ENCODE data around the gene RASL11A.
A peak's percentile ranks its signal among the peaks of the same experiment; 100 is the strongest.
"Not testable (repeated sequence)": the region's sequence is repeated elsewhere in the genome, so short reads cannot be mapped to it uniquely, and the experiment has no call there.

Gene RASL11A, protein sequence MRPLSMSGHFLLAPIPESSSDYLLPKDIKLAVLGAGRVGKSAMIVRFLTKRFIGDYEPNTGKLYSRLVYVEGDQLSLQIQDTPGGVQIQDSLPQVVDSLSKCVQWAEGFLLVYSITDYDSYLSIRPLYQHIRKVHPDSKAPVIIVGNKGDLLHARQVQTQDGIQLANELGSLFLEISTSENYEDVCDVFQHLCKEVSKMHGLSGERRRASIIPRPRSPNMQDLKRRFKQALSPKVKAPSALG

DNA sequence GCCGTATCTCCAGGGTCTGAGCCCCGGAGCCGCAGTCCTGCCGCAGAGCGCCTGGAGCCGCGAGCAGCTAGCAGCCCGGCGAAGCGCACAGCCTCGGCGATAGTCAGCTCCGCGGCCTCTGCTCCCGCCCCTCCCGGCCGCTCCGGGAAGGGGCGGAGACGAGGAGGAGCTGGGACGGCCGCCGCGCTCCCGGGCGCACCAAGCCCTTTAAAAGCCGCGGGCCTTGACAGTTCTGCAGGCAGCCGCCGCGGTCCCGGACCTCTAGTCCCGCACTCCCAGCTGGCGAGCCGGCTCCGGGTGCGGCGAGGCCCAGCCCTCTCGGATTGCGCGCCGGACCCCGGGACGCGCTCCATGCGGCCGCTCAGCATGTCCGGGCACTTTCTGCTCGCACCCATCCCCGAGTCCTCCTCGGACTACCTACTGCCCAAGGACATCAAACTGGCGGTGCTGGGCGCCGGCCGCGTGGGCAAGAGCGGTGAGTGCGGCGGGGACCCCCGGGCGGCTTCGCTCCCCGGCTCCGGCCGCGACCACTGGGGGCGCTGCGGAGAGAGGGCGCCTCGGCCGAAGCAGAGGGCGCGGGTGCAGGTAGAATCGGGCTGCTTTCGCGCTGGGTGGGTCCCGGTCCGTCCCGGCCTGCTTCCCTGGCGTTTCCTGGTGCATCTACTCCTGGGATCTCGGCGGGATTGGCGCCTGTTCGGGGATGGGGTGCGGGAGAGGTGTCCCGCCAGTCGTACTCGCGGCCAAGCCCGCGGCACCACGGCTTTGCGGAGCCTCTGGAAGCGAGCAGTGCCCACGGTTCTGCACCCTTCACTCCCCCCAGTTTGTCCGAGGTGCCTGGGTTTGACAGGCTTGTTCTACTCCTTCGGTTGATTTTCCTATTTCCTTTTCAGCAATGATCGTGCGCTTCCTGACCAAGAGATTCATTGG is at the start of gene RASL11A:
TSS of gene RASL11A (plus strand) at position 237 of the 927 bp plus-strand sequence. CDS start at position 352, 115 bp downstream.
- peak; percentile 94 for DNase-seq (ENCODE audit: low read depth)

DNA sequence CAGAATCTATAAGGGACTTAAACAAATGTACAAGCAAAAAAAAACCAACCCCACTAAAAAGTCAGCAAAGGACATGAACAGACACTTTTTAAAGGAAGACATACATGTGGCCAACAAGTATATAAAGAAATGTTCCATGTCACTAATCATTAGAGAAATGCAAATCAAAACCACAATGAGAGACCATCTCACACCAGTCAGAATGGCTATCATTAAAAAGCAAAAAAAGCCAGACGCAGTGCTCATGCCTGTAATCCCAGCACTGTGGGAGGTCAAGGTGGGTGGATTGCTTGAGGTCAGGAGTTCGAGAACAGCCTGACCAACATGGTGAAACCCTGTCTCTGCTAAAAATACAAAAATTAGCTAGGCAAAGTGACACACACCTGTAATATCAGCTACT is 48.5 kb upstream of the RASL11A start:
- not testable (repeated sequence) for DNase-seq (ENCODE audit: low read depth)

DNA sequence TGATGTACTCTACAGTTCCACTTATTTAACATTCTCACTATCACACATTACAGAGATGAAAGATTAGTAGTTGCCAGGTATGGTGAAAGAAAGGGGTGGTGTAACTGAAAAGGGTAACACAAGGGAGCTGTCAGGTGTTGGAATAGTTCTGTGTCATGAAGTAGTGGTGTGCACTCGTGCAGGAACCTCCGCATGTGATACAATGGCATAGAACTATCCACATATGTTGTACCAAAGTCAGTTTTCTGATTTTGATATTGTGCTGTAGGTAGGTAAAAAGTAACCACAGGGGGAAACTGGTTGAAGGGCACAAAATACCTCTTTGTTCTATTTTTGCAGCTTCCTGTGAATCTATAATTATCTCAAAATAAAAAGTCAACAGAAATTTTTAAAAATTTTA is 43.6 kb upstream of the RASL11A start:
- DNase-seq (ENCODE audit: low read depth): no peak

DNA sequence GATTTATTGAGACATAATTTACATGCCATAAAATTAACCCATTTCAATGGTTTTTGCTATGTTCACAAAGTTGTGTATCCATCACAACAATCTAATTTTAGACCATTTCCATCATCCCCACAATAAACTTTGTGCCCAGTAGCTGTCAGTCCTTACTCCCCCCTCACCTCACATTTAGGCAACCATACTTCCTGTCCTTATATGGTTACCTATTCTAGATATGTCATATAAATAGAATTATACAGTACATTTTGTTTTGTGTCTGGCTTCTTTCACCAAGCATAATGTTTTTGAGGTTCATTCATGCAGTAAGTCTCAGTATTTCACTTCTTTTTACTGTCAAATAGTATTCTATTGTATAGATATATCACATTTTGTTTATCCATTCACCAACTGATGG is 42.5 kb upstream of the RASL11A start:
- DNase-seq (ENCODE audit: low read depth): no peak

DNA sequence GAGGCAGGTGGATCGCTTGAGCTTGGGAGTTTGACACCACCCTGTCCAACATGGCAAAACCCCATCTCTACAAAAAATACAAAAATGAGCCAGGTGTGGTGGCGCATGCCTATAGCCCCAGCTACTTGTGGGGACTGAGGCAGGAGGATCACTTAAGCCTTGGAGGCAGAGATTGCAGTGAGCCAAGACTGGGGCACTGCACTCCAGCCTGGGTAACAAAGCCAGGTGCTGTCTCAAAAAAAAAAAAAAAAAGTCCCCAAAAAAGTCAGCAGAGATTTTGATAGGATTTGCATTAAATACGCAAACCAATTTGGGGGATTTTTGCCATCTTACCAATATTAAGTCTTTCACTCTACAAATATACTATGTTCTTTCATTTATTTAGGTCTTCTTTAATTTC is 41.0 kb upstream of the RASL11A start:
- no peak for DNase-seq (ENCODE audit: low read depth)

DNA sequence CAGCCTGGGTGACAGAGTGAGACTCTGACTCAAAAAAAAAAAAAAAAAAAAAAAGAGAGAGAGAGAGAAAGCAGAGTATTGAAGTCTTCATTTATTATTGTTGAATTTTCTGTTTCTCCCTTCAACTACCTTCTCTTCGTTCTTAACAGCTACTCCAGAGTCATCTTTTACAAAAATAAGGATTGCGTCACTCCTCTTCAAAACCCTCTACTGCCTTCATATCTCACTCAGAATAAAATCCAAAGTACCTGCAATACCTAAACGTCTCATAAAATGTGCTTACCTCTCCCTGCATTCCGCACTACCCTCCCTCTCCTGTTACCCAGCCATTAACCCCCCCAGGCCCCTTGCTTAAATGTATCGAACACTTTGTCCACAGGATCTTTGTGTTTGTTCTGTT is 36.7 kb upstream of the RASL11A start:
- DNase-seq (ENCODE audit: low read depth): no peak

DNA sequence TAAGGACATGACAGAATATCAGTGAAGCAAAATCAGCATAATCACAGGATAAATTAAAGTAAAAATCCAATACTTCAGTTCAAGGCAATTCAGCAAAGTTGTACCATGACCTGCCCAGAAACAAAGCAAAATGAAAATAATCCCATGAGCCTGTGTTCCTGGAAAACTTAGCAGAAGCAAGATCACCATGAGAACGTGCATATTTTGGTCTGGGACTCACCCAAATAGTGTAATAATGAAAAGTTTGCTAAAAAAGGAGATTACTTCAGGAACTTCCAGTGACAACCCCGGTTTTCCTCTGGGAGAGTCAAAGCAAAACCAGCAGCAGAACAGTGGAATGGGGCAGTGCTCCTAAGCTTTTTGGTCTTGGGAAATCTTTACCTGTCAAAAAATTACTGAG is 34.2 kb upstream of the RASL11A start:
- no peak for DNase-seq (ENCODE audit: low read depth)

DNA sequence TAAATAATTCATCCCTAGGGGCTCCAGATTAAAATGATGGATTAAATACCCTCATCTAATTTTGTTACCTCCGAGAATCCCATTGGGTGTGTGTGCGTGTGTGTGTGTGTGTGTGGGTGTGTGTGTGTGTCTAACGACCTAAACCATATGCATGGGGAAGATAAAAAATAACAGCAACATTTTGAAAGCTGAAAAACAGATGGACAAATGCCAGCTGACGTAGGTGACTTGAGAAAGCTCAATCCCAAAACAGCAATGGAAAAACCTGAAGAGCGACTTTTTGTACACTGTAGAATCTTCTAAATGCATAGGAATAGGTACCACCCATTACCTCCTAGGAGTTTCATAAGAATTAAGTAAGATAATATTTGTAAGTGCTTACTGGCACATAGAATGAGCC is 27.9 kb upstream of the RASL11A start:
- DNase-seq (ENCODE audit: low read depth): no peak

DNA sequence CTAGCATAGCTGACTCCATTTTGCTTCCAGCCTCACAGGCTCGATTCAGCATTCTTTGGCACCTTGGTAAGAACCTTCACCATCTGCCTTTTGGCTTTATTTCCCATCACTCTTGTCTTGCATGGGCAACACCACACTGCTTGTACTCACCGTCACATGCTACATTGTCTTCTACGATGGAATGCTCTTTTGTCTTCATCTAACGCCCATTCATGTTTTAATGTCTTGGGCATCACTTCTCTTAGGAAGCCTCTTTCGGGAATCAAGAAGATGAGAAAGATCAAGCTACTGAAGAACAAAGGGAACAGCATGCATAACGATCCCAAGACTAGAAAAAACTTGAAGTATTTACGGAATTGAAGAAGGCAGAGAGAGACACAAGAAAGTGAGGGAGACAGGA is 25.0 kb upstream of the RASL11A start:
- no peak for DNase-seq (ENCODE audit: low read depth)

DNA sequence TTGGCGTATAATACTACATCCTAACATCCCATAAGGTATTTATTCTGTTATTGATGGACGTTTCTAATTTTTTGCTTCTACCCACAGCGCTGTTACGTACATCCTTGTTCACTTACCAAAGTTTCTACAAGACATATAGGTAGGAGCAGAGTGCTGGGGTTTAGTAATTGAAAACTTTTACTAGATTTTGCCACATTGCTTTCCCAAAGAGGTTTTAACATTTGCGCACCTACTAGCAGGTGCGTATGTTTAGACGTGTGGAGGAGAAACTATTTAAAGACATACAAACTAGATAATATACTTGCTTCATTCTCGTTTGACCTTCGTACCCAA is 19.8 kb upstream of the RASL11A start:
- DNase-seq (ENCODE audit: low read depth): no peak

DNA sequence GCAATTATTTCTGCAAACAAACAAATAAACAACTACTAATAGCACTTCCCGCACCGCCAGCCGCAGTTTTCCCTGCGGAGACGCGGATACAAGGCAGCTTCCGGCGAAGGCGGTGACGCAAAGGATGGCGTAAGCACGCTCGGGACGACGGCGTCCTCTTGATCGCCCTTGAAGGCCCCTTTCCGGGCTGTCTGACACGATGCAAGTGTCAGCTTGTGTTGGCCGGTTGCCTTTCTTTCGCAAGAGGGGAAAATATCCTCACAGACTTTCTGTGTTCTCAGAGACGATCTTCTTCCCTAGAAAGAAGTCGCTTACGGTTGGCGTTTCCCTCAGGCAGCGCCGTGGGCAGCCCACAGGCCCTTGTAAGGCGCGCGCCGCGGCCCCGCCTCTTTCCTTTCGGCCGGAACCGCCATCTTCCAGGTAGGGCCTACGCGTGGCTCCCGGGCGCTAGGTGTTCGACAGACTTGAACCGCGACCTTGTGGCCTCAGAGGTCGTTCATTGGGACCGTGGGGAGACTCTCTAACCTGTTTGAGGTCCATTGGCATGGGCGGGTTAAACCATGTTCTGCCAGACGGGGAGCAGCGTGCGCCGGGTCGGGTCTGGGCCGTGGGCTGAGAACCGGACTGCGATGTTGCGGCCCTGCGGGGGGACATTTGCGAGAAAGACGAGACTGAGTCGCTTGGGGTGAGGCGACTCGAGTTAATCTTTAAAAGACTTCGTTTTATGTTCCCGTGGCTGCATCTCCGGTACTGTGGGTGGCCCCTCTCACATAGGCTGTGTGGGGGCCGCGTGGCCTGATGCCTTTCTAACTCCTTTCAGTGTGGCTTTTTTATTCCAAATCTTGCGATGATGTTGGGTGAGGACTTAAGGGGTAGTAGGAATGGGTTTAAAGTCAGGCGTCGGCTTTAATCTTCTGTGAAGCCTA is 19.2 kb upstream of the RASL11A start, which contains the start of gene RPL21:
TSS of gene RPL21 (plus strand) at position 393 of the 926 bp plus-strand sequence. CDS start 2,219 bp downstream, outside the sequence.
- DNase-seq (ENCODE audit: low read depth): peak; percentile 96

DNA sequence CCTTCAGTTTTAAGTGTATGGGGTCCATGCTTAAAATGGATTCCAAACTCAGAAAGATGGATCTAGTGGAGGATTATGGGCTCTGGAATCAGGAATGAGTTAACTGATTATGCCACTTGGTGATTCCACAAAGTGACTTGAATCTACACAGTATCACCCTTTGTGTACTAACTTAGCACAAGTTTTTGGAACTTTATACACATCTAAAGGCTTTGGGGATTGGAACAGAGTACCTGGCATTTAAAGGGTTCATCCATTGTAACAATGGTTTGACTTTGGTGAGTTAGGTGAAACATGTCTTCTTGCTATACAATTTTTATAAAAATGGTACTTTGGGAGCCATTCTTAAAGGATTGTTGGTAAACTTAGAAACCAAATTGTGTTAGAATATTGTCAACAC is 18.2 kb upstream of the RASL11A start:
- DNase-seq (ENCODE audit: low read depth): no peak

DNA sequence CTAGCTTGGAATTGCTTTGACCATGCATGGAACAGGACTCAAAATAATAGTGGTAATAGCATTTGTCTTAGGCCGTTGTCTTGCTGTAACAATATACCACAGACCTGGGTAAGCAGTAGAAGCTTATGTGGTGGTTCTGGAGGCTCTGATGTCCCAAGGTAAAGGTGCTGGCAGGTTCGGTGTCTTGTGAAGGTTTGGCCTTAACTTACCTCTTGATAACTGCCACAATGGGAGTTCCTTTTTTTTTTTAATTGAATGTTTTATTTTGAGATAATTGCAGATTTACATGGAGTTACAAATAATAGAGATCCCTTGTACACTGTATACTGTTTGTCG is 13.4 kb upstream of the RASL11A start:
- DNase-seq (ENCODE audit: low read depth): no peak

DNA sequence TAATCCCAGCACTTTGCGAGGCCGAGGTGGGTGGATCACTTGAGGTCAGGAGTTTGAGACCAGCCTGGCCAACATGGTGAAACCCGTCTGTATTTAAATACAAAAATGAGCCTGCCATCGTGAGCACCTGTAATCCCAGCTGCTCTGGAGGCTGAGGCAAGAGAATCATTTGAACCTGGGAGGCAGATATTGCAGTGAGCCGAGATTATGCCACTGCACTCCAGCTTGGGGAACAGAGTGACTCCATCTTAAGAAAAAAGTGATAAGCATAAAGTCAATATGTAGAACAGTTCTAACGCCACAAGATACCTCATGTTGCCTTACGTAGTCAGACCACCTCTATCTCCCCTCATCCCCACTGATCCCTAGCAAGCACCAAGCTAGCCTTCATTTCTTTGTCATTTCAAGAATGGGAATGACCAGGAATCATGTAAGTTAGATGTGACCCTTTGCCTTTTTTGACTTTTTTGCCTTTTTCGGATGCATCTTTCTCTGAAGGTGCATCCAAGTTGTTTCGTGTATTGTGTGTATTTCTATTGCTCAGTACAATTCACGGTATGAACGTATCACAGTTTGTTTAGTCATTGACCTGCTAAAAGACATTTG is 12.9 kb upstream of the RASL11A start:
- DNase-seq (ENCODE audit: low read depth): no peak

DNA sequence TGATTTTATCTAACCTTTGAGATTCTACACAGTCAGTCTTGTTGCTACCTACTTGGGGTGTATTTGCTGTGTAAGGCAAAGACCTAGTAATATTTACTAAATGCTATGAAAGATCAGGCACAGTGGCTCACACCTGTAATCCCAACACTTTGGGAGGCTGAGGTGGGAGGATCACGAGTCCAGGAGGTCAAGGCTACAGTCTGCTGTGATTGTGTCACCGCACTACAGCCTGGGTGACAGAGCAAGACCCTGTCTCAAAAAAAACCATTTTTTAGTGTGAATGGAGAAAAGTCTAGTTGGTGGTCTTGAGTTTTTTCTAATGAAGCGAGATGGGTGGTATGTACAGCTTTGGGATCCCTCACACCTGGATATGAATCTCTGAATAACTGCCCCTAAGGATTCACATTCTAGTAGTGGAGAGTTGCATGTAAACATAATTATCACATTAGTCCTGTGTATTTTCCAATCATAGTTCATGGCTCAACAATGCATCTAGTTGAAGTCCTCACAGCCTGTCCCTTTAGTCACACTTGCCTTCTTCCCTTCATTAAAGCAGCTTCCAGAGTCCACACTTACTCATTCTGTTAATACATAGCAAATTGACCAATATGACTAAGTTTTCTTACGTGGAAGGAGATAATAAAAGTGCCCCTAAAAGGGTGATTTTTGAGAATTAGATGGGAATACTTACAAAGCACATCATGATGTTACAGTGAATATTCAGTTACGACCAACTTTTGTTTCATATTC is 11.8 kb upstream of the RASL11A start:
- DNase-seq (ENCODE audit: low read depth): no peak

DNA sequence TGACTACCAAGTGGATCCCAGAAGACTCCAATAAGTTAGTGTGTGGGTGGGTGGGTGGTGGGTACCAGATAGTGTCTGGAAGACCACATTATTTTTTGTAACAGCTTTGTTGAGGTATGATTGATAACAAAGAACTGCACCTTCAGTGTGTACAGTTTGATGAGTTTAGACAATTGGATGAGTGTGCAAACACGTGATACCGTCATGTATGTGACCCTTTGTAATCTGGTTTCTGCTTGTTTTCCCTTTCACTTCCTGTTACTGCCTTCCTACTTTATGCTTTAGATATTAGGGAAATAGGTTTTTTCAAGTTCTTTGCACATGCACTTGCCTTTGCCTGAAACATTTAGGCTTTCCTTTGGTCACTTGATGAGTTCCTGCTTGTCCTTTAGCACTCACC is 10.8 kb upstream of the RASL11A start:
- no peak for DNase-seq (ENCODE audit: low read depth)

DNA sequence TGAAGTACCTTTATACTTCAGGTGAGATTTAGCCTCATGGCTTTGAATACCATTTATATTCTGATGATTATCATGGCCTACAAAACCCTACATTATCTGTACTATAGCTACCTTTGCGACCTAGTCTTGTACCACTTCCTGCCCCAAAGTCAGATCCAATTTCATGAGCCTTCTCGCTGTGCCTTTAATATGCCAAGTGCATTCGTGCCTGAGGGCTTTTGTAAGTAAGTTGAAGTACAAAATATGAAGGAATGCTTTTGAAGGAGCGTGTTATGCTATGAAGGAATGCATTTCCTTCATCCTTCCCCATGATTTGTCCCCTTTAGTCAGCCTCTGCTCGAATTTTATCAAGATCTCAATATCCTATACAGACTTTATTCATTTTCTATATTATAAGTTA is 9.2 kb upstream of the RASL11A start:
- peak; percentile 77 for DNase-seq (ENCODE audit: low read depth)

DNA sequence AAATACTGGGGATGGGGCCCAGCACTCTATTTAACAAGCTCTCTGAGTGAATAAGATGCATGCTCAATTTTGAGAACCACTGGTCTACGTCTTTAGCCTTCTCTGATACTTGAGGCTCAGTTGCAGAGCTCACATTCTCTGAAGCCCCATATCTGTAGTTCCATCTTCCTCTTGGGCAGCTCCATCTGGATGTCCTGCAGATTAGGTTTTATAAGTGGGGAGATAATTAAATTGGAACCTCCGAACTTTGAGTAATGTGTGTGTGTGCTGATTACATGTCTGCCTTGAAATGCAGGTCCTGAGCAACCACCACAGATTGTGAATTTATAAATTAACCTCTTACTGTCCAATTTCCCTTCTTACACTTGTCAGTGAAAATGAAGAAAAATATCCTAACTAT is 7.2 kb upstream of the RASL11A start:
- DNase-seq (ENCODE audit: low read depth): peak; percentile 24

DNA sequence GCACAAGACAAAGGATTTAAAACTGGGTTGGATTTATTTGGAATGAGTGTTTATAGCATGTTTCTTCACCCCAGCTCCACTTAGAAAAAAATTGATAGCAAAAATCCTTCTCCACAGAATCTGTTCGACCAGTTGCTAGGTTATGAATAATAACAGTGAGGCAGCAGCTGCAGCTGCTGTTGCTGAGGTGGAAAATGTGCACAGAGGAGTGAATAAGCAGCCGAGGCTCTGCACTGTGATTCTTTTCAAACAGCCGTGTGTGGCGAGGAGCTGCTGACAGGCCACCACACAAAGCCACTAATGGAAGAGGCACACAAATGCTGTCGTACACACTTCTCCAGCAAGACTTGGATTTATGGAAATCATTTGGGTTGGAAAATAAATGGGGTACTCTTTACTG is 6.4 kb upstream of the RASL11A start:
- peak; percentile 53 for DNase-seq (ENCODE audit: low read depth)

DNA sequence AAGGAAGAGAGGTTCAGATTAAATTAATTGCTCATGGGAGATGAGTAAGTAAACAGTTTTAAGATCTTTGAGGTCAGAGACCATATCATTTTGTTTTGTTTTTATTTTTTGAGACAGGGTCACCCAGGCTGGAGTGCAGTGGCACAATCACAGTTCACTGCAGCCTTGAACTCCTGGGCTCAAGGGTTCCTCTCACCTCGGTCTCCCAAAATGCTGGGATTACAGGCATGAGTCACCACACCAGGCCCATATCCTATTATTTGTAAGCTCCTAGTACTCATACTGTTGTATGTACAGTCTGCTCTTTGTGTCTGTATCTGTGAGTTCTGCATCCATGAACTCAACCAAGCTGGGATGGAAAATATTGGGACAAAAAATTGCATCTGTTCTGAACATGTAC is 6.0 kb upstream of the RASL11A start:
- no peak for DNase-seq (ENCODE audit: low read depth)

DNA sequence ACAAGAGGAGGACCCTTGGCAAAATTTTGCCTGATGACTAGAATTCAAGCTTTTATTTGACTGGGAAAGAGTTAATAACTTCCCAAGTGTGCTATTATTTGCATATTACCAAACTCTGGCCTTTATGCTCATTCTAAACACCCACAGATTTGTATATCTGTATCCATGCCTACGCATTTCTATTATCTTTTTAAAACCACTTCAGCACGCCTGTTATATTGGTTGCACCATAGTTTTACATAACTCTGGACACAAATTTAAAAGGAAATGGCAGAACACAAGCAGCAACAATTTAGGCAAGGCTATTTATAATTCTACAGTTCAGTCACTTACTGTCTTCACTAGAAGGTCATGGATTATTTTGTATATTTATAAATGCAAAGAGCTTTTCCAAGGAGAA is 3.7 kb upstream of the RASL11A start:
- no peak for DNase-seq (ENCODE audit: low read depth)

All from EH (cell line).